ENCODE measurements around the gene CTRB1. TPM values are rescaled to one million over a fixed set of nuclear protein-coding genes. Genes with fewer than 3 reads are reported as not detected.
"Not testable (repeated sequence)": the region's sequence is repeated elsewhere in the genome, so short reads cannot be mapped to it uniquely, and the experiment has no call there.

The CTRB1 gene
- total and polyA plus RNA-seq, 10 donors = 0.59 to 25.2 (median 2.5) TPM; not detected in 2

DNA sequence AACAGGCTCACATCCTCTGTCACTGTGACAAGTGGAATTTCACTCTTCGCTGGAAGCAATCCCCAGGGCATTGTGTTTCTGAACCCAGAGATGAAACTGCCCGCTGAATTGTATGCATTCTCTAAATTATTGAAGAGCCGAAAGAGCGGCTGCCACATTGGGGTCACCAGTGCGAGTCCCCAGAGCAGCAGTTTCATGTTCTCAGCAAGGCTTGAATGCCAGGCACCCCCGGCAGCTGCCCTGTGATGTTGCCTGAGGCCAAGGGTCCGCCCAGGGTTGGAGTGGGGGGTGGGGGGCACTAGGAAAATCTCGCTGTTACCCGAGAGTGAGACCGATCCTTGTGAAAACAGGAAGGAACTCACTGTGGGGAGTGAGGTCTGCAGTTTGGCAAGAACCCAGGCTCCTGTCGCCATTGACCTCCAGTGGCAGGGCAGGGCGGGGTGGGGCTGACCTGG, 53.3 kb downstream of the CTRB1 start:
- Histone ChIP-seq H3K27me3 (replicated peaks in 1 of 7) (peaks cover 0 to 76% (median 0%) of the 10 kb centered on the region in 7 donors), H3K4me1 (peaks cover 3 to 58% (median 19%) of the 10 kb centered on the region in 6 donors), H3K9me3 (no peaks in the 10 kb centered on the region), H3K36me3 (no peaks in the 10 kb centered on the region), H3K4me3 (no peak overlapping the region), H3K27ac (peak overlapping the region in 4 of 8 donors; percentile 16 to 66 (median 47))
- WGBS, 5 donors = 11 to 28% (median 15%) methylated on average over 11 to 12 of the region's 12 CpGs
- no peak for TF ChIP-seq POLR2A (IDR thresholded peaks at IDR 0.05)
- no peak for TF ChIP-seq POLR2AphosphoS5 (IDR thresholded peaks at IDR 0.05)
- TF ChIP-seq CTCF (IDR thresholded peaks at IDR 0.05 in 8 of 11, conservative IDR thresholded peaks at IDR 0.05 in 3 of 11) = no peak
- no peak for DNase-seq
- intact Hi-C loops (cut with DNase I; ENCODE audit: low total_unique reads) = no loop called here

GRCh38 chr16:75272629-75273028, 53.8 kb downstream of the CTRB1 start:
- H3K4me3 ChIP-seq; intact Hi-C loops (cut with DNase I; ENCODE audit: low total_unique reads); H3K36me3 ChIP-seq; DNase-seq; H3K9me3 ChIP-seq: not testable (repeated sequence)
- WGBS, 5 donors = 84 to 92% (median 88%) methylated on average over 10 of the region's 10 CpGs
- H3K27me3 ChIP-seq (replicated peaks in 1 of 7) = peaks cover 0 to 76% (median 0%) of the 10 kb centered on the region in 7 donors
- peaks cover 3 to 54% (median 18%) of the 10 kb centered on the region in 6 donors for H3K4me1 ChIP-seq
- peak overlapping the region in 4 of 8 donors; percentile 16 to 66 (median 47) for H3K27ac ChIP-seq

DNA sequence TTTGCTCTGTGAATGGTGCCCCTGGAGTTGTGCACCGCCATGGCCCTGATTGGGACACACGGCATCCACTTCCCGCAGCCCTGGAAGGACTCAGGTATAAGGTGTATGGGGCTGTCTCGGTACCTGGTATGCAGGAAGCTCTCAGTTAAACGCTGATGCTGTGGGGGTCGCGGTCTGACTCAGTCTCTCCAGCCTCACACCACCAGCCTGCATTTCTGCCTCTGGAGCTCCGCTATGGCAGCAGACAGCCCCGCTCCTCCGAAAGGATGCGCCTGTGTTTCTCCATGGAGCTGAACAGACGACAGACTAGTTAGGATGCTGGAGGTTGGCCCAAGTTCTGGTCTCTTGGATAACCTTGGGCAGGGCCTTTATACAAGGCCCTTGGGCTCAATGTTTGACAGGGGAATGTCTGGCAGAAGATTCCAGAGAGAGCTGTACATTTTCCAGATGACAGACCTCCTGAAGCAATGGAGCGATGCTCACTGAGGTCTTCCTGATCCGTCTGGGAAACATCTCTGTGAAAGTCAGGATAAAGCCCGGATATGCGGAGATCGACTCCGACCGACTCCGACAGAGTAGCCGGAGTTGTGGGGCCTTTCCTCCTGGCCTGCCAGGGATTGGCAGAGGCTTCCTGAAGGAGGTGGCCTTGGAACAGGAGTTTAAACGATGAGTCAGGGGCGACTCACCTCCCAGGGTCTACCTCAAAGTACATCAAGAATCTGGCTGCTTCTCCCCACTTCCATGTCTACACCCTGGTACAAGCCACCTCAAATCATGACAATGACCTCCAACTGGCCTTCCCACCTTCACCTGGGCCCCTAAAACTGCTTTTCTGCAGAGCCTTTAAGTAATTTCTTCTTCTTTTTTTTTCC, 54.5 kb downstream of the CTRB1 start:
- TF ChIP-seq POLR2A (IDR thresholded peaks at IDR 0.05) (no peak), POLR2AphosphoS5 (IDR thresholded peaks at IDR 0.05) (no peak), CTCF (IDR thresholded peaks at IDR 0.05 in 8 of 11, conservative IDR thresholded peaks at IDR 0.05 in 3 of 11) (no peak)
- Histone ChIP-seq H3K4me3 (no peak overlapping the region), H3K9me3 (no peaks in the 10 kb centered on the region), H3K4me1 (peaks cover 3 to 48% (median 16%) of the 10 kb centered on the region in 6 donors), H3K27ac (peak overlapping the region in 4 of 8 donors; percentile 30 to 66 (median 47)), H3K36me3 (no peaks in the 10 kb centered on the region), H3K27me3 (replicated peaks in 1 of 7) (peaks cover 0 to 76% (median 0%) of the 10 kb centered on the region in 7 donors)
- no peak for DNase-seq
- WGBS, 5 donors = 75 to 89% (median 84%) methylated on average over 23 of the region's 23 CpGs
- intact Hi-C loops (cut with DNase I; ENCODE audit: low total_unique reads) = no loop called here

Other genes with a start within 250 kb of the CTRB1 start
- 10 to 100 TPM; 26.1 to 76.7 (median 63.1) TPM for gene WDR59, start 233.9 kb upstream of the CTRB1 start, total RNA-seq
- 10 to 100 TPM; 18.1 to 32.0 (median 28.0) TPM for gene WDR59, start 233.9 kb upstream of the CTRB1 start, polyA plus RNA-seq
- 10 to 100 TPM in 1 of 7 donors, 1 to 10 TPM in 6; 3.7 to 13.4 (median 8.9) TPM for gene ZNRF1, start 220.0 kb upstream of the CTRB1 start, total RNA-seq
- gene ZNRF1, start 220.0 kb upstream of the CTRB1 start, polyA plus RNA-seq = 1 to 10 TPM; 1.4 to 2.4 (median 2.1) TPM
- gene LDHD, start 102.2 kb upstream of the CTRB1 start, total RNA-seq = 1 to 10 TPM in 5 of 7 donors, under 1 TPM in 2; 0.76 to 3.3 (median 1.5) TPM
- gene LDHD, start 102.2 kb upstream of the CTRB1 start, polyA plus RNA-seq = 1 to 10 TPM in 1 of 3 donors, under 1 TPM in 2; 0.53 to 1.1 (median 0.57) TPM
- gene ZFP1, start 70.5 kb upstream of the CTRB1 start, total RNA-seq = 10 to 100 TPM in 1 of 7 donors, 1 to 10 TPM in 6; 8.3 to 11.4 (median 9.1) TPM
- 1 to 10 TPM; 3.1 to 4.2 (median 3.6) TPM for gene ZFP1, start 70.5 kb upstream of the CTRB1 start, polyA plus RNA-seq
- gene CTRB2, start 11.8 kb upstream of the CTRB1 start, total RNA-seq = 10 to 100 TPM in 1 of 7 donors, 1 to 10 TPM in 5, not detected in 1; 1.3 to 11.8 (median 3.7) TPM
- gene CTRB2, start 11.8 kb upstream of the CTRB1 start, polyA plus RNA-seq = 1 to 10 TPM in 2 of 3 donors, under 1 TPM in 1; 0.58 to 1.3 (median 1.2) TPM
- gene BCAR1, start 32.6 kb downstream of the CTRB1 start, total RNA-seq = 100 to 1,000 TPM in 3 of 7 donors, 10 to 100 TPM in 4; 62.2 to 164 (median 79.8) TPM
- 10 to 100 TPM; 14.6 to 71.2 (median 29.7) TPM for gene BCAR1, start 32.6 kb downstream of the CTRB1 start, polyA plus RNA-seq
- 100 to 1,000 TPM in 6 of 7 donors, 10 to 100 TPM in 1; 56.1 to 153 (median 108) TPM for gene CFDP1, start 214.5 kb downstream of the CTRB1 start, total RNA-seq
- 100 to 1,000 TPM; 101 to 222 (median 108) TPM for gene CFDP1, start 214.5 kb downstream of the CTRB1 start, polyA plus RNA-seq
- gene TMEM170A, start 245.7 kb downstream of the CTRB1 start, total RNA-seq = 10 to 100 TPM; 26.3 to 54.0 (median 34.2) TPM
- 10 to 100 TPM in 1 of 3 donors, 1 to 10 TPM in 2; 6.1 to 12.0 (median 6.4) TPM for gene TMEM170A, start 245.7 kb downstream of the CTRB1 start, polyA plus RNA-seq